HepG2 (cell line): ENCODE data around the gene FOXR1. TPM values are rescaled to one million over a fixed set of nuclear protein-coding genes. Genes with fewer than 3 reads are reported as not detected.
A peak's percentile ranks its signal among the peaks of the same experiment; 100 is the strongest.

Experiments
- AGO2 ChIP-seq: fragments of 200-400 bp; formaldehyde crosslinking; optimal IDR thresholded peaks from 2 replicates; pipeline ENCODE3; 2017; ENCODE audit warnings: mild to moderate bottlenecking, low read depth, low read length, moderate library complexity
- GATAD1 ChIP-seq: IDR thresholded peaks from 2 replicates; pipeline ENCODE4 v1.6.1; 2016; ENCODE audit warnings: missing genetic modification reagents, missing compliant biosample characterization
- HCFC1 ChIP-seq: fragments of 150-350 bp; IDR thresholded peaks from 2 replicates; pipeline ENCODE4 v1.6.1; 2014; ENCODE audit warnings: low read depth, low read length
- HMG20A ChIP-seq: IDR thresholded peaks from 2 replicates; pipeline ENCODE4 v1.6.1; 2016; ENCODE audit warnings: borderline replicate concordance
- HNF4G ChIP-seq, 2 experiments: sonication (generic) in 1 of 2; formaldehyde crosslinking in 1 of 2; IDR thresholded peaks; 2 replicates each; pipeline versions ENCODE4 v1.4.0 to v1.6.1; 2011 to 2020; ENCODE audit warnings: borderline replicate concordance in 2 of 2, low read depth in 2 of 2, mild to moderate bottlenecking in 2 of 2, low read length in 1 of 2, missing genetic modification reagents in 1 of 2, moderate library complexity in 1 of 2
- ISL2 ChIP-seq: sonication (generic); formaldehyde crosslinking; IDR thresholded peaks from 2 replicates; pipeline ENCODE4 v1.5.0; 2020; ENCODE audit warnings: missing genetic modification reagents
- JARID2 ChIP-seq: sonication (generic); formaldehyde crosslinking; IDR thresholded peaks from 2 replicates; pipeline ENCODE4 v1.8.1; 2023; ENCODE audit warnings: missing genetic modification reagents, inconsistent platforms; ENCODE audit not compliant: insufficient replicate concordance
- KIAA2018 ChIP-seq: sonication (generic); formaldehyde crosslinking; IDR thresholded peaks from 2 replicates; pipeline ENCODE4 v1.5.0; 2020; ENCODE audit warnings: mild to moderate bottlenecking, missing genetic modification reagents, borderline replicate concordance
- MED1 ChIP-seq: sonication (generic); formaldehyde crosslinking; IDR thresholded peaks from 2 replicates; pipeline ENCODE4 v1.4.0; 2020; ENCODE audit warnings: missing genetic modification reagents
- SOX5 ChIP-seq: IDR thresholded peaks from 2 replicates; pipeline ENCODE4 v1.6.1; 2016; ENCODE audit warnings: borderline replicate concordance
- ZEB1 ChIP-seq: IDR thresholded peaks from 2 replicates; pipeline ENCODE4 v1.6.1; 2012; ENCODE audit warnings: mild to moderate bottlenecking, low read depth, inconsistent platforms; ENCODE audit not compliant: insufficient replicate concordance
- ZNF441 ChIP-seq: sonication (generic); formaldehyde crosslinking; IDR thresholded peaks from 2 replicates; pipeline ENCODE4 v1.7.0; 2021; ENCODE audit warnings: missing genetic modification reagents, borderline replicate concordance
- ZNF639 ChIP-seq: conservative IDR thresholded peaks from 2 replicates; pipeline ENCODE4 v1.6.1; 2018; ENCODE audit warnings: missing genetic modification reagents
- polyA plus RNA-seq, 8 experiments: library from polyadenylated mRNA; depleted of rRNA in 3 of 8; stranded (reverse) in 7 of 8; unstranded in 1 of 8; fragments of >200 nt; fragmentation: Illumina TruSeq in 4 of 8; extraction: Trizol in 4 of 8; gene quantifications; 2 replicates each; pipeline versions ENCODE4 v1.2.1 to v1.2.3, GENCODE V29; 2011 to 2016; ENCODE audit warnings: low read depth in 4 of 8, missing spikeins in 1 of 8, mixed read lengths in 1 of 8; ENCODE audit not compliant: insufficient read depth in 1 of 8
- total RNA-seq, 5 experiments: library from RNA; depleted of rRNA; stranded (reverse); fragments of >200 nt; fragmentation: Illumina TruSeq; extraction: Trizol; gene quantifications; 2 replicates each; pipeline ENCODE4 v1.2.3, GENCODE V29; 2016; ENCODE audit warnings: low read depth in 1 of 5
- TF ChIP-seq, protein P1 (sequence below): IDR thresholded peaks from 2 replicates; pipeline ENCODE4 v1.6.1; 2016; ENCODE audit warnings: missing compliant biosample characterization, missing genetic modification reagents, borderline replicate concordance

FOXR1 gene
- total and polyA plus RNA-seq, 2 of the 13 experiments (the other 11 are each of a cell fraction or from before 2014, with no cell fraction given), result not detected

DNA sequence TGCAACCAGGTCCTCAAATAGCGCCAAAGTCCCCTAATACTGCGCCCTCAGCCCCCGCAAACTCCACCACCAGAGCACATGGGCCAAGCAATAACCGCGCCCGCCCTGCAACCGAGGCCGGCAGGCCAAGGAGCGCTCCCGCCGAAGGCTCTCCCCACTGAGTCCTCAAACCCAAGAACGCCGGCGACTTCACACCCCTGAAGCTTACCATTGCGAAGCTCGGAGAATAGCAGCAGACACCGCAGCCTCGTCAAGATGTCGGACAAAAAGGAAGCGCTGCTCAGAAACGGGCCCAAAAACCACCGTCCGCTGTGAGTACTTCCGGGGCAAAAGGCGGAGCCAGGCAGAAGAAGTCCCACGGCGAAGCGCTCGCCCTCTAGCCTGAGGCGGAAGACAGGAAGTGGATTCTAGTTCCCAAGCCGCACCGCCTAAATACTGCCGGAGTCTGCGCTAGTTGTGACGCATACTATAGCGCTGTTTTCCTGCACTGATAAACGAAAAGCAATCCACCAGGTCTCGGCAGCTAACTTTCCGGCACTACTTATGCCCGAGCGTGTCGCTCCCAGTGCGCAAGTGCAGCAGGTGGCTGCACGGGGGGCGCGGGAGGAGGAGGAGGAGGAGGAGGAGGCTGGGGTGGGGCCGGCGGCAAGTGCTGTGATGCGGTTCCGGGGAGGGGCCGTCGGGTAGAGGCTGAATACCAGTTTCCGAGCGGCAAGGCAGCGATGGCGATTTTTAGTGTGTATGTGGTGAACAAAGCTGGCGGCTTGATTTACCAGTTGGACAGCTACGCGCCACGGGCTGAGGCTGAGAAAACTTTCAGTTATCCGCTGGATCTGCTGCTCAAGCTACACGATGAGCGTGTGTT, 46.7 kb downstream of the FOXR1 start, which contains the start of the genes RPS25 and TRAPPC4 (continued):
- TF ChIP-seq MED1 (CRISPR knock-in tag), result peak; percentile 54; the same call in 1 of the 2 replicates
- no peak for TF ChIP-seq HNF4G (IDR thresholded peaks at IDR 0.05; ENCODE audit: borderline replicate concordance, low read depth, low read length)
- TF ChIP-seq HNF4G (CRISPR knock-in tag; IDR thresholded peaks at IDR 0.05; ENCODE audit: borderline replicate concordance, low read depth), result peak; percentile 19; the same call in 1 of the 2 replicates
- TF ChIP-seq KIAA2018 (CRISPR knock-in tag), result peak; percentile 71; the same call in 1 of the 2 replicates
- peak; percentile 61; the same call in 1 of the 2 replicates for TF ChIP-seq ZNF441 (CRISPR knock-in tag)
- TF ChIP-seq JARID2, result no peak
- TF ChIP-seq HMG20A (CRISPR knock-in tag), result 0 out of 2 replicates have a peak, but pooled peaks have one; percentile 33
- TF ChIP-seq AGO2, result peak; percentile 63
- TF ChIP-seq HCFC1, result peak; percentile 66; the same call in 1 of the 2 replicates
- TF ChIP-seq, protein P1, sequence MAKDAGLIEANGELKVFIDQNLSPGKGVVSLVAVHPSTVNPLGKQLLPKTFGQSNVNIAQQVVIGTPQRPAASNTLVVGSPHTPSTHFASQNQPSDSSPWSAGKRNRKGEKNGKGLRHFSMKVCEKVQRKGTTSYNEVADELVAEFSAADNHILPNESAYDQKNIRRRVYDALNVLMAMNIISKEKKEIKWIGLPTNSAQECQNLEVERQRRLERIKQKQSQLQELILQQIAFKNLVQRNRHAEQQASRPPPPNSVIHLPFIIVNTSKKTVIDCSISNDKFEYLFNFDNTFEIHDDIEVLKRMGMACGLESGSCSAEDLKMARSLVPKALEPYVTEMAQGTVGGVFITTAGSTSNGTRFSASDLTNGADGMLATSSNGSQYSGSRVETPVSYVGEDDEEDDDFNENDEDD (CRISPR knock-in tag), result peak; percentile 20; the same call in 1 of the 2 replicates
- TF ChIP-seq ZNF639 (CRISPR knock-in tag), result no peak
- peak; percentile 94 for TF ChIP-seq GATAD1 (CRISPR knock-in tag)
- TF ChIP-seq SOX5 (CRISPR knock-in tag), result peak; percentile 15; the same call in 1 of the 2 replicates
- TF ChIP-seq ZEB1, result peak; percentile 71
- peak; percentile 41; the same call in 1 of the 2 replicates for TF ChIP-seq ISL2 (CRISPR knock-in tag)
